ENCODE data around the gene CAMTA1.

Gene CAMTA1

GRCh38 chr1:7508934-7509519 is 723.8 kb downstream of the CAMTA1 start:
- Mint-ChIP-seq H3K27me3 (peaks cover 14% of the 10 kb centered on the region), H3K4me3 (no peak overlapping the region)

GRCh38 chr1:7509598-7509997 is 724.3 kb downstream of the CAMTA1 start:
- Mint-ChIP-seq H3K27me3 (peaks cover 18% of the 10 kb centered on the region), H3K36me3 (ENCODE audit: low read depth) (no peaks in the 10 kb centered on the region), H3K27ac (no peak overlapping the region), H3K4me3 (no peak overlapping the region), H3K9me3 (no peaks in the 10 kb centered on the region), H3K4me1 (ENCODE audit: low read depth) (no peaks in the 10 kb centered on the region)
- no peak for DNase-seq

More at GRCh38 chr1:7508934-7509519, 723.8 kb downstream of the CAMTA1 start:
- no peak for DNase-seq
- Mint-ChIP-seq H3K36me3 (ENCODE audit: low read depth) (no peaks in the 10 kb centered on the region), H3K4me1 (ENCODE audit: low read depth) (no peaks in the 10 kb centered on the region), H3K9me3 (no peaks in the 10 kb centered on the region), H3K27ac (no peak overlapping the region)

- no peak overlapping the region for H3K4me3 Mint-ChIP-seq
- no peaks in the 10 kb centered on the region for H3K4me1 Mint-ChIP-seq (ENCODE audit: low read depth)
- no peaks in the 10 kb centered on the region for H3K36me3 Mint-ChIP-seq (ENCODE audit: low read depth)
- peaks cover 22% of the 10 kb centered on the region for H3K27me3 Mint-ChIP-seq
- no peak for DNase-seq
- H3K9me3 Mint-ChIP-seq: no peaks in the 10 kb centered on the region
- no peak overlapping the region for H3K27ac Mint-ChIP-seq
Observed at GRCh38 chr1:7510389-7510931, 725.2 kb downstream of the CAMTA1 start.

GRCh38 chr1:7511381-7511780 is 726.1 kb downstream of the CAMTA1 start:
- DNase-seq: no peak
- Mint-ChIP-seq H3K4me1 (ENCODE audit: low read depth) (no peaks in the 10 kb centered on the region), H3K4me3 (no peak overlapping the region), H3K27me3 (peaks cover 22% of the 10 kb centered on the region), H3K9me3 (no peaks in the 10 kb centered on the region), H3K27ac (no peak overlapping the region), H3K36me3 (ENCODE audit: low read depth) (no peaks in the 10 kb centered on the region)

- Mint-ChIP-seq H3K4me3 (no peak overlapping the region), H3K9me3 (no peaks in the 10 kb centered on the region), H3K4me1 (ENCODE audit: low read depth) (no peaks in the 10 kb centered on the region), H3K27ac (no peak overlapping the region), H3K36me3 (ENCODE audit: low read depth) (no peaks in the 10 kb centered on the region), H3K27me3 (peaks cover 28% of the 10 kb centered on the region)
- no peak for DNase-seq
Observed at GRCh38 chr1:7513081-7513480, 727.8 kb downstream of the CAMTA1 start.

DNA sequence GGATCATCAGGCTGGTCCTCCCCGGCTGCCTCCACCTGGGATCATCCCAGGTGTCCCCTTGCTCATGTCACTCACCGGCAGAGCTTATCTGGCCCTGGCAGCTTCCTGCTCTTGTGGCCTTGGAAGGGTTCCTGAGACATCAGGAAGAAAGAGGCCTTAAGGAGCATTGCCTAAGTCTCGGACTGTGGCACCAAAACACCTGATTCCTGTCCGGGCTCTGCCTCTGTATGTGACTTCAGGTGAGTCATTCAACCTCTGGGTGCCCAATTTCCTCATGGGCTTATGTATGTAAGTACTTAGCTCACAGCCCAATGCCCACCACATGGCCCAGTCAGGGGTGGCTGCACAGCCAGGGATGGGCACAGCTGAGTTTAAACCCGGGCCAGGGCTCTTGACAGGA is 729.9 kb downstream of the CAMTA1 start:
- Mint-ChIP-seq H3K4me1 (ENCODE audit: low read depth) (no peaks in the 10 kb centered on the region), H3K36me3 (ENCODE audit: low read depth) (no peaks in the 10 kb centered on the region), H3K27me3 (peaks cover 28% of the 10 kb centered on the region), H3K9me3 (no peaks in the 10 kb centered on the region), H3K4me3 (no peak overlapping the region), H3K27ac (no peak overlapping the region)
- no peak for DNase-seq

DNA sequence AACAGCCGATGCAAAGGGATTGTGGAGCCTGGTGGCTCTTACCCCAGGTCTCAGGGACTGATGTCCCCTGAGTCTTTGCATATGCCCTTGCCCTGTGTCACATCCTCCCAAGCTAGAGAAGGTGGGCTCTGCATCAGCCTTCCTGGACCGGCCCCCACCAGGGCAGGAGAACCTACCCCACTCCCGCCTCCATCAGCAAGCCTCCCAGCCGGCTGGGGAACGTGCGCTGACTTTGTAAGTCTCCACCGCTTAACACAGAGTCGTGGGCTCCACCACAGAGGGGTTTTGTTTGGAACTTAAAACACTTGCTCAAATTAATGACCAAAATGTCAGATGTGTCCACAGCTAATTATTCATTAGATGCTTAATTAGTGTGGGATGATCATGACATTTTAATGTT is 730.6 kb downstream of the CAMTA1 start:
- H3K4me1 Mint-ChIP-seq (ENCODE audit: low read depth): no peaks in the 10 kb centered on the region
- H3K9me3 Mint-ChIP-seq: no peaks in the 10 kb centered on the region
- DNase-seq: no peak
- H3K27me3 Mint-ChIP-seq: peaks cover 28% of the 10 kb centered on the region
- H3K4me3 Mint-ChIP-seq: no peak overlapping the region
- H3K36me3 Mint-ChIP-seq (ENCODE audit: low read depth): no peaks in the 10 kb centered on the region
- no peak overlapping the region for H3K27ac Mint-ChIP-seq

- H3K36me3 Mint-ChIP-seq (ENCODE audit: low read depth): no peaks in the 10 kb centered on the region
- no peak for DNase-seq
- no peaks in the 10 kb centered on the region for H3K4me1 Mint-ChIP-seq (ENCODE audit: low read depth)
- H3K27me3 Mint-ChIP-seq: peaks cover 28% of the 10 kb centered on the region
- no peaks in the 10 kb centered on the region for H3K9me3 Mint-ChIP-seq
- H3K4me3 Mint-ChIP-seq: no peak overlapping the region
- H3K27ac Mint-ChIP-seq: no peak overlapping the region
Observed at GRCh38 chr1:7516341-7516740, 731.1 kb downstream of the CAMTA1 start.

DNA sequence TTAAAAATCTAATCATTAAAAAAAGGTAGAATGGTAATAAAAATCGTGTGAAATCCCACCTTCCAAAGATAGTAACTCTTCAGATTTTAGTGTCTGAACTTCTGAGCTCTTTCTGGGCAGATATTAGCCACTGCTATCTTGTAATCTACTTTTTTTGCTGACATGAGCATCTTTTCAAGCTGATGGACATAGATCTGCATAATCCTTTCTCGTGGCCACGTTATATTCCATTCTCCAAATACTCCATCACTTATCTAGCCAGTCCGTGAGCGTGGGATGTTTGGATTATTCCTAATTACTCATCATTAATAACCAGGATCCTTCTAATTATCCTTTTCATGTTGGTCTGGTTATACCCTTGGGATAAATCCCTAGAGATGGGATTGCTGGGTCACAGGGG is 731.7 kb downstream of the CAMTA1 start:
- Mint-ChIP-seq H3K4me1 (ENCODE audit: low read depth) (no peaks in the 10 kb centered on the region), H3K27ac (no peak overlapping the region), H3K9me3 (no peaks in the 10 kb centered on the region), H3K27me3 (peaks cover 28% of the 10 kb centered on the region), H3K4me3 (no peak overlapping the region), H3K36me3 (ENCODE audit: low read depth) (no peaks in the 10 kb centered on the region)
- DNase-seq: no peak

DNA sequence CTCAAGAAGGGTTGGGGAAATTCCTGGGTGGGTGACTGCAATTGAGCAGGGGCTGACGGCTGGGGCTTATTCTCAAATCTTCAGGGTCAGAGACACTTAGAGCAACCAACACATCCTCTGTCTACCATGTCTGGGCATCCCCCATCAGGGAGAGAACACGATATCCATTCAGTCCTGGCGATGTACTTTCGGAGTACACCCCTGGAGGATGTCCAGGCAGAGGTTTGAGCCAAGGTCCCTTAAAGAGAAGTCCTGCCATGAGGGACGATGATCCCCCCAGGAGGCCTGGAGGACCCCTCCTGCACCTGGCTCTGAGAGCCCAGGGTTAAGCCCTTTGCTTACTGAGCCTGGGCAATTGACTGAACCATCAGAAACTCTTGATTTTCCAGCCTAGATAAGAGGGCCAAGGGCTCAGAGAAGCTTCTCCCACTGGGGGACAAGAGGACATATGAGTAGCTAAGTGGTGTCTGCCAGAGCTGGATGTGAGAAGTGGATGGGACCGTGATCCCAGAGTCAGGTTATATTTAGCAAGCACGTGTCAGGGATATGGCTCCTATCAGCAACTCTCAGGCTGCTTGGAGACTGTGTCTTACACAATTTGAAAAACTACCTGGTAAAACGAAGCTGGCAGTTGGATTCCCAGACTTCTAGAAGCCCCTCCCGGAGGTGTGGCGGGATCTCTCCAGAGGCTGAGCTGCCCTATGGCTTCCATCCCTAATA is 732.5 kb downstream of the CAMTA1 start:
- H3K27me3 Mint-ChIP-seq: peaks cover 20% of the 10 kb centered on the region

GRCh38 chr1:7518411-7518810 is 733.2 kb downstream of the CAMTA1 start:
- Mint-ChIP-seq H3K9me3 (no peaks in the 10 kb centered on the region), H3K36me3 (ENCODE audit: low read depth) (no peaks in the 10 kb centered on the region), H3K4me3 (no peak overlapping the region), H3K27me3 (peaks cover 15% of the 10 kb centered on the region), H3K4me1 (ENCODE audit: low read depth) (no peaks in the 10 kb centered on the region), H3K27ac (no peak overlapping the region)
- DNase-seq: no peak

More for the DNA sequence above, 732.5 kb downstream of the CAMTA1 start:
- no peaks in the 10 kb centered on the region for H3K9me3 Mint-ChIP-seq
- H3K36me3 Mint-ChIP-seq (ENCODE audit: low read depth): no peaks in the 10 kb centered on the region
- no peak overlapping the region for H3K4me3 Mint-ChIP-seq
- no peak overlapping the region for H3K27ac Mint-ChIP-seq
- no peaks in the 10 kb centered on the region for H3K4me1 Mint-ChIP-seq (ENCODE audit: low read depth)
- no peak for DNase-seq

DNA sequence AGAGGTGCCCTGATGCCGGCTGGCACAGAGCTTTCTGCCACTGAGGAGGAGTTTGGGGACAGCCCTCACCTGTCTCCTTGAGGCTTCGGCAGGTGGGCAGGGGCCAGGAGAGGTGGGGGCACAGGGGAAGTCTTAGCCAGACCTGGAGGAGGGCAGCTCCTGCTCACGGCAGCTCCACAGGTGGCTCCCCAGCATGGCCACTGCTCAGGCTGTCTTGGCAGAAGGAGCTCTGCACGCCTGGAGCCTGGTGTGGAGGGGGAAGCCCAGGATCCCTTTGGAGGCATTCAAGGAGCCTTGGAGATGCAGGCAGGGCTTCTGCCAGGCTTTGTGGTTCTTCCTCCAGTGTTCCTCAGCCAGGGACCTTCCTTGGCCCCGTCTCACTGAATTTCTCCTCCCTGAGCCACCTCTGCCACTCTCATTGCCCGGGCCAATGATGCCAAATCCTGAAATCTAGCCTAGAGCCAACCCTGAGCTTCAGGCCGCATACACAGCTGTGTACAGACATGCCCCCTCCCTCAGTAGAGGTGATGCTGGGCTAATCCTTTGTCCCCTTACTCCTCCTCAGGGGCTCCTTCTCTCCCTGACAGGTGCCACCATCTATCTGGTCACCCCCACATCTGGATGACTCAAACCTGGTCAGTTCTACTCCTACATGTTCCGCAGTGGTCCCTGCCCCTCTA is 734.1 kb downstream of the CAMTA1 start:
- Mint-ChIP-seq H3K27me3 (peaks cover 13% of the 10 kb centered on the region), H3K36me3 (ENCODE audit: low read depth) (no peaks in the 10 kb centered on the region), H3K9me3 (no peaks in the 10 kb centered on the region), H3K4me1 (ENCODE audit: low read depth) (no peaks in the 10 kb centered on the region), H3K4me3 (no peak overlapping the region), H3K27ac (no peak overlapping the region)
- DNase-seq: no peak

GRCh38 chr1:7519861-7520395 is 734.7 kb downstream of the CAMTA1 start:
- Mint-ChIP-seq H3K27me3 (peaks cover 17% of the 10 kb centered on the region), H3K4me1 (ENCODE audit: low read depth) (no peaks in the 10 kb centered on the region), H3K36me3 (ENCODE audit: low read depth) (no peaks in the 10 kb centered on the region), H3K27ac (no peak overlapping the region), H3K9me3 (no peaks in the 10 kb centered on the region), H3K4me3 (no peak overlapping the region)
- DNase-seq: no peak

GRCh38 chr1:7520496-7520895 is 735.2 kb downstream of the CAMTA1 start:
- DNase-seq: no peak
- Mint-ChIP-seq H3K27me3 (peaks cover 14% of the 10 kb centered on the region), H3K4me3 (no peak overlapping the region), H3K9me3 (no peaks in the 10 kb centered on the region), H3K36me3 (ENCODE audit: low read depth) (no peaks in the 10 kb centered on the region), H3K27ac (no peak overlapping the region), H3K4me1 (ENCODE audit: low read depth) (no peaks in the 10 kb centered on the region)
